ENCODE data around the gene GTF3C5. TPM values are rescaled to one million over a fixed set of nuclear protein-coding genes. Genes with fewer than 3 reads are reported as not detected.

Gene GTF3C5
- total RNA-seq, 2 experiments from 2014 or later, result 91.6 to 97.0 TPM

GRCh38 chr9:133004091-133004998 lies 26.5 kb upstream of the GTF3C5 start:
- no peak overlapping the region for H3K27ac ChIP-seq (ENCODE audit: low read depth, low read length, poor library complexity, severe bottlenecking)
- ChIA-PET POLR2A (interaction anchor here (0.9 kb wide), 1 partner anchor 8 kb away, joined by 3 read pairs; no protein-coding TSS in a partner anchor), CTCF (ENCODE audit: unreplicated experiment) (no interaction called here)
- DNase-seq (ENCODE audit: low spot score), result no peak
- H2AFZ ChIP-seq (ENCODE audit: low read length), result no peak overlapping the region
- H3K79me2 ChIP-seq (ENCODE audit: insufficient read depth, low read depth, low read length), result no peaks in the 10 kb centered on the region
- no peak for TF ChIP-seq CTCF (conservative IDR thresholded peaks at IDR 0.05; ENCODE audit: low read length)
- TF ChIP-seq EZH2phosphoT487 (IDR thresholded peaks at IDR 0.05; ENCODE audit: borderline replicate concordance, low read depth, low read length), result no peak
- no peaks in the 10 kb centered on the region for H4K20me1 ChIP-seq (ENCODE audit: insufficient read depth, low read length)
- intact Hi-C loops (cut with micrococcal nuclease; ENCODE audit: unreplicated experiment), result no loop called here
- H3K4me1 ChIP-seq (ENCODE audit: insufficient read depth, low read length, poor library complexity, severe bottlenecking), result no peaks in the 10 kb centered on the region
- H3K4me2 ChIP-seq (ENCODE audit: low read length), result no peak overlapping the region
- H3K4me3 ChIP-seq (ENCODE audit: low read depth, low read length, poor library complexity, severe bottlenecking), result no peak overlapping the region
- H3K36me3 ChIP-seq (ENCODE audit: insufficient read depth, low read length), result no peaks in the 10 kb centered on the region
- no TSS peak for BruUV-seq (replicated peaks)
- H3K9me3 ChIP-seq (ENCODE audit: low read length), result no peaks in the 10 kb centered on the region
- no peaks in the 10 kb centered on the region for H3K9me2 ChIP-seq (ENCODE audit: insufficient read depth, low read length)

GRCh38 chr9:133004999-133005760 lies 25.6 kb upstream of the GTF3C5 start:
- intact Hi-C loops (cut with micrococcal nuclease; ENCODE audit: unreplicated experiment), result no loop called here
- Histone ChIP-seq H3K4me2 (ENCODE audit: low read length) (no peak overlapping the region), H3K36me3 (ENCODE audit: insufficient read depth, low read length) (no peaks in the 10 kb centered on the region), H3K4me3 (ENCODE audit: low read depth, low read length, poor library complexity, severe bottlenecking) (no peak overlapping the region), H3K4me1 (ENCODE audit: insufficient read depth, low read length, poor library complexity, severe bottlenecking) (no peaks in the 10 kb centered on the region), H3K27ac (ENCODE audit: low read depth, low read length, poor library complexity, severe bottlenecking) (no peak overlapping the region), H3K9me3 (ENCODE audit: low read length) (no peaks in the 10 kb centered on the region), H3K9me2 (ENCODE audit: insufficient read depth, low read length) (no peaks in the 10 kb centered on the region), H2AFZ (ENCODE audit: low read length) (no peak overlapping the region), H3K79me2 (ENCODE audit: insufficient read depth, low read depth, low read length) (no peaks in the 10 kb centered on the region), H4K20me1 (ENCODE audit: insufficient read depth, low read length) (no peaks in the 10 kb centered on the region)
- BruUV-seq (replicated peaks), result no TSS peak
- POLR2A ChIA-PET, result no interaction called here
- TF ChIP-seq EZH2phosphoT487 (IDR thresholded peaks at IDR 0.05; ENCODE audit: borderline replicate concordance, low read depth, low read length) (no peak), CTCF (conservative IDR thresholded peaks at IDR 0.05; ENCODE audit: low read length) (no peak)
- CTCF ChIA-PET (ENCODE audit: unreplicated experiment), result no interaction called here
- no peak for DNase-seq (ENCODE audit: low spot score)

Measured in OCI-LY7 (cell line).